Neuron (in vitro differentiated cells): Measurements from ENCODE around the gene GPC5.
A peak's percentile ranks its signal among the peaks of the same experiment; 100 is the strongest.

ENCODE experiments used
- H2AFZ ChIP-seq: one replicate; pipeline ENCODE4 v1.6.1; 2013; ENCODE audit warnings: low read depth, mild to moderate bottlenecking, inconsistent platforms, low read length, moderate library complexity
- H3K27me3 ChIP-seq: one replicate; pipeline ENCODE4 v1.6.1; 2013; ENCODE audit warnings: low read length; ENCODE audit not compliant: insufficient read depth
- H3K36me3 ChIP-seq: one replicate; pipeline ENCODE4 v1.6.1; 2013; ENCODE audit warnings: low read length; ENCODE audit not compliant: insufficient read depth
- H3K4me1 ChIP-seq: one replicate; pipeline ENCODE4 v1.6.1; 2013; ENCODE audit warnings: low read length; ENCODE audit not compliant: insufficient read depth
- H3K4me3 ChIP-seq: 2 replicates; pipeline ENCODE4 v1.5.1; 2013; ENCODE audit warnings: mild to moderate bottlenecking, low read length, moderate library complexity
- H3K9me3 ChIP-seq: one replicate; pipeline ENCODE4 v1.6.1; 2013; ENCODE audit warnings: low read length

Gene GPC5

GRCh38 chr13:92177966-92178365 is 779.5 kb downstream of the GPC5 start:
- Histone ChIP-seq H3K27me3 (no peaks in the 10 kb centered on the region), H3K4me3 (no peak overlapping the region), H2AFZ (no peak overlapping the region), H3K9me3 (no peaks in the 10 kb centered on the region), H3K4me1 (no peaks in the 10 kb centered on the region), H3K36me3 (no peaks in the 10 kb centered on the region)

- no peak overlapping the region for H3K4me3 ChIP-seq
- H3K27me3 ChIP-seq = no peaks in the 10 kb centered on the region
- H3K9me3 ChIP-seq = no peaks in the 10 kb centered on the region
- no peak overlapping the region for H2AFZ ChIP-seq
- H3K4me1 ChIP-seq = no peaks in the 10 kb centered on the region
- no peaks in the 10 kb centered on the region for H3K36me3 ChIP-seq
Observed at GRCh38 chr13:92179223-92179622, 780.8 kb downstream of the GPC5 start.

GRCh38 chr13:92187378-92187989 is 789.1 kb downstream of the GPC5 start:
- no peaks in the 10 kb centered on the region for H3K9me3 ChIP-seq
- no peak overlapping the region for H2AFZ ChIP-seq
- no peak overlapping the region for H3K4me3 ChIP-seq
- H3K27me3 ChIP-seq = no peaks in the 10 kb centered on the region
- no peaks in the 10 kb centered on the region for H3K4me1 ChIP-seq
- H3K36me3 ChIP-seq = no peaks in the 10 kb centered on the region

- Histone ChIP-seq H3K4me1 (no peaks in the 10 kb centered on the region), H3K4me3 (no peak overlapping the region), H3K36me3 (no peaks in the 10 kb centered on the region), H3K9me3 (no peaks in the 10 kb centered on the region), H2AFZ (no peak overlapping the region), H3K27me3 (no peaks in the 10 kb centered on the region)
Observed at GRCh38 chr13:92188574-92188973, 790.2 kb downstream of the GPC5 start.

- no peaks in the 10 kb centered on the region for H3K9me3 ChIP-seq
- no peak overlapping the region for H3K4me3 ChIP-seq
- H2AFZ ChIP-seq = peak overlapping the region; percentile 53
- no peaks in the 10 kb centered on the region for H3K36me3 ChIP-seq
- peaks cover 6% of the 10 kb centered on the region for H3K4me1 ChIP-seq
- H3K27me3 ChIP-seq = no peaks in the 10 kb centered on the region
Observed at GRCh38 chr13:92196591-92197256, 798.3 kb downstream of the GPC5 start.

GRCh38 chr13:92197669-92198068 is 799.2 kb downstream of the GPC5 start:
- H3K4me1 ChIP-seq = peaks cover 6% of the 10 kb centered on the region
- no peaks in the 10 kb centered on the region for H3K9me3 ChIP-seq
- H3K36me3 ChIP-seq = no peaks in the 10 kb centered on the region
- H3K4me3 ChIP-seq = no peak overlapping the region
- H3K27me3 ChIP-seq = no peaks in the 10 kb centered on the region
- H2AFZ ChIP-seq = no peak overlapping the region

GRCh38 chr13:92218615-92219014 is 820.2 kb downstream of the GPC5 start:
- no peak overlapping the region for H3K4me3 ChIP-seq
- no peaks in the 10 kb centered on the region for H3K27me3 ChIP-seq
- peaks cover 6% of the 10 kb centered on the region for H3K4me1 ChIP-seq
- H2AFZ ChIP-seq = no peak overlapping the region
- H3K36me3 ChIP-seq = no peaks in the 10 kb centered on the region
- no peaks in the 10 kb centered on the region for H3K9me3 ChIP-seq

- H2AFZ ChIP-seq = peak overlapping the region; percentile 40
- H3K27me3 ChIP-seq = no peaks in the 10 kb centered on the region
- no peaks in the 10 kb centered on the region for H3K36me3 ChIP-seq
- no peak overlapping the region for H3K4me3 ChIP-seq
- no peaks in the 10 kb centered on the region for H3K9me3 ChIP-seq
- H3K4me1 ChIP-seq = peaks cover 6% of the 10 kb centered on the region
Observed at GRCh38 chr13:92221916-92222315, 823.5 kb downstream of the GPC5 start.

- H3K9me3 ChIP-seq = no peaks in the 10 kb centered on the region
- H2AFZ ChIP-seq = no peak overlapping the region
- no peaks in the 10 kb centered on the region for H3K36me3 ChIP-seq
- no peaks in the 10 kb centered on the region for H3K27me3 ChIP-seq
- H3K4me1 ChIP-seq = peaks cover 6% of the 10 kb centered on the region
- no peak overlapping the region for H3K4me3 ChIP-seq
Observed at GRCh38 chr13:92224052-92224821, 825.8 kb downstream of the GPC5 start.

- Histone ChIP-seq H2AFZ (no peak overlapping the region), H3K27me3 (no peaks in the 10 kb centered on the region), H3K36me3 (no peaks in the 10 kb centered on the region), H3K4me1 (peaks cover 6% of the 10 kb centered on the region), H3K9me3 (no peaks in the 10 kb centered on the region), H3K4me3 (no peak overlapping the region)
Observed at GRCh38 chr13:92224825-92225224, 826.4 kb downstream of the GPC5 start.

- H3K4me1 ChIP-seq = peaks cover 6% of the 10 kb centered on the region
Observed at GRCh38 chr13:92225861-92226260, 827.4 kb downstream of the GPC5 start.

GRCh38 chr13:92232871-92233270 is 834.5 kb downstream of the GPC5 start:
- Histone ChIP-seq H3K9me3 (no peaks in the 10 kb centered on the region), H3K4me3 (no peak overlapping the region), H3K4me1 (no peaks in the 10 kb centered on the region), H2AFZ (no peak overlapping the region), H3K27me3 (no peaks in the 10 kb centered on the region), H3K36me3 (no peaks in the 10 kb centered on the region)

More at GRCh38 chr13:92225861-92226260, 827.4 kb downstream of the GPC5 start:
- no peak overlapping the region for H2AFZ ChIP-seq
- no peaks in the 10 kb centered on the region for H3K27me3 ChIP-seq
- H3K36me3 ChIP-seq = no peaks in the 10 kb centered on the region
- no peaks in the 10 kb centered on the region for H3K9me3 ChIP-seq
- H3K4me3 ChIP-seq = no peak overlapping the region

- no peak overlapping the region for H2AFZ ChIP-seq
- no peak overlapping the region for H3K4me3 ChIP-seq
- no peaks in the 10 kb centered on the region for H3K4me1 ChIP-seq
- H3K27me3 ChIP-seq = no peaks in the 10 kb centered on the region
- H3K9me3 ChIP-seq = no peaks in the 10 kb centered on the region
- no peaks in the 10 kb centered on the region for H3K36me3 ChIP-seq
Observed at GRCh38 chr13:92251671-92252210, 853.3 kb downstream of the GPC5 start.
